GM18505 (cell line): ENCODE data around the gene TAT.

ENCODE experiments used
- ATAC-seq: cut with Tn5 transposase; IDR thresholded peaks from one replicate; pipeline ENCODE4 v1.9.1; 2021; ENCODE audit not compliant: unreplicated experiment
- POLR2A ChIP-seq: IDR thresholded peaks from 4 replicates; pipeline ENCODE4 v1.6.1; 2011; ENCODE audit warnings: borderline replicate concordance; ENCODE audit not compliant: insufficient read depth, insufficient read length; ENCODE audit errors: extremely low read depth

The TAT gene

DNA sequence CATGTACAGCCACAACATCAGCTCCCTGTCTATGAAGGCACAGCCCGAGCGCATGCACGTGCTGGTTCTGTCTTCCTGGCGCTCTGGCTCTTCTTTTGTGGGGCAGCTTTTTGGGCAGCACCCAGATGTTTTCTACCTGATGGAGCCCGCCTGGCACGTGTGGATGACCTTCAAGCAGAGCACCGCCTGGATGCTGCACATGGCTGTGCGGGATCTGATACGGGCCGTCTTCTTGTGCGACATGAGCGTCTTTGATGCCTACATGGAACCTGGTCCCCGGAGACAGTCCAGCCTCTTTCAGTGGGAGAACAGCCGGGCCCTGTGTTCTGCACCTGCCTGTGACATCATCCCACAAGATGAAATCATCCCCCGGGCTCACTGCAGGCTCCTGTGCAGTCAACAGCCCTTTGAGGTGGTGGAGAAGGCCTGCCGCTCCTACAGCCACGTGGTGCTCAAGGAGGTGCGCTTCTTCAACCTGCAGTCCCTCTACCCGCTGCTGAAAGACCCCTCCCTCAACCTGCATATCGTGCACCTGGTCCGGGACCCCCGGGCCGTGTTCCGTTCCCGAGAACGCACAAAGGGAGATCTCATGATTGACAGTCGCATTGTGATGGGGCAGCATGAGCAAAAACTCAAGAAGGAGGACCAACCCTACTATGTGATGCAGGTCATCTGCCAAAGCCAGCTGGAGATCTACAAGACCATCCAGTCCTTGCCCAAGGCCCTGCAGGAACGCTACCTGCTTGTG is 40.0 kb downstream of the TAT start:
- no peak for ATAC-seq
- TF ChIP-seq POLR2A = no peak

DNA sequence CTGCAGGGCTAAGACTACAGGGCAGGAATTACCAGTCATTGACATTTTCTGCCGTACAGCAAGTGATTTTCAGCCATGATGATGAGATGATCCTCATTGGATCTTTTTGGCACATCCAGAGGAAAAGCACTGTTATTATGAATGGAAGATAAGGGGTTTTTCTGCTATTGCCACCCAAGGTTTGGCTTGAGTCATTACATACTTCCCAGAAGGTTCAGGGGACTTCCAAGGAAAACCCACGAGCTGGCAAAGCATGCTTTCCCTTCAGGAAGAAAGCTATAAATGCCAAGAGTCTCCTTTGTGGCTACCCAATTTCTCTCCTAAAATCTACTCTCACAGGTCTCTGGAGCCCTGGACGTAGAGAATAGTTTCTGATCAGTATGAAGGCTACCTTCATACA is 44.5 kb downstream of the TAT start:
- no peak for ATAC-seq
- no peak for TF ChIP-seq POLR2A

DNA sequence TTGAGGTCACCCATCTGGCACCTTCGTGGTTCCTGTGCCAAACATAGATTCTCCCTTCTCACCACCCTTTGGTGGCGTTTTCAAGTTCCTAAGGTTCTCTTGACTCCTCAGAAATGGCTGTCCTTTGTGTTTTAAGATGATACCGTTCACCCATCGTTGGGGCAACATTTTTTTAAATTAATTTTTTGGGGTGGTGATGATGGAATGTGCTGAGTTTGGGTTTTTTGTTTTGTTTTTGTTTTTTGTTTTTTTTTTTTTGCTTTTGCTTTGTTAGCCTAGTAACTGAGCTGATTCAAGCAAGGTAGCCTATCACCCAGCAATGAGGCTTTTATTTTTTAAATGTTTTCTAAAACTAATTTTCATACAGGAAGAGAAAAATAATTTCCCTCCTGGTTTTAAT is 48.0 kb downstream of the TAT start:
- ATAC-seq = no peak

DNA sequence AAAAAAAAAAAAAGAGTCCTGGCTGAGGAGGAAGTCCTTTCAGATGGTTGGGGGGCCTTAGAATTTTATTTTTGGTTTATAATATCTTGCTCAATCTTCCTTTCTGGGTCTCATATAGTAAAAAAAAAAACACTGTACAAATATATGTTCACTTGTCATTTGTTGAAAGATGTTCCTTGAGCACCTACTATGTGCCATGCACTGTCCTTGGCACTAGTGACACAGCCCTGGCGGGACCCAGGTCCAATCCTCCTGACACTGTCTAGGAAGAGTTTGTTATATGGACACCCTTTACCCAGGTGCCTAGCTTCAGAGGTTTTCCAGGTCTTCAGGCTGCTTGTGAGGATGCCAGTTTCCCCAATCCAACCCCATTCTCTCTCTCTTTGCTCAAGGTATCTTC is 48.6 kb downstream of the TAT start:
- TF ChIP-seq POLR2A = no peak
- ATAC-seq = no peak

More for the DNA sequence above, 48.0 kb downstream of the TAT start:
- no peak for TF ChIP-seq POLR2A

DNA sequence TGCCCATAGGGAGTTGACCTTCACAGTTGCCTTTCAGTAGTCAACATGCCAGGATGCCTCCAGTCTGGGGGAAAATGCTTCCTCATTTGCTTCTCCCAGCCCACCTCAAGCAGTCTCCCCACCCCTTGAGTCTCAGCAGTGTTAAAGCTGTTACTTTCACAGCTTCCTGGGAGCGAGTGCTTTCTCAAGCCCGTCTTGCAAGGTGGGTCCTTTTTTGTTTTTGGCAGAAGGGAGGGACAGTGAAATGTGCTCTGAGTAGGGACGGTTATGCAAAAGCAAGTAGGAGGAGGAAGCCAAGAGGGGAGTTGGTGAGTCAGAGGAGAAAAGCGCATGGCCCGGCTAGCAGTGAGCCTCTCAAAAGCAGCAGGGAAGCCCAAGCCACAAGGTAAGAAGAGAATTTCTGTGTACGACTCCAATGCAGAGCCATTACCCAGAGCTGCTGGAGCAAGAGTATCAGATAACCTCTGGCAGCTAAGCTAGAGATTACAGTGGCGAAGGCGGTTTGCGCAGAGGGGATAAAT is 50.7 kb downstream of the TAT start, which contains the start of gene CHST4:
Gene CHST4, plus strand, starts transcription at position 316 of the 521 bp plus-strand sequence. CDS start 10,252 bp downstream, outside the sequence.
- TF ChIP-seq POLR2A = no peak
- no peak for ATAC-seq

DNA sequence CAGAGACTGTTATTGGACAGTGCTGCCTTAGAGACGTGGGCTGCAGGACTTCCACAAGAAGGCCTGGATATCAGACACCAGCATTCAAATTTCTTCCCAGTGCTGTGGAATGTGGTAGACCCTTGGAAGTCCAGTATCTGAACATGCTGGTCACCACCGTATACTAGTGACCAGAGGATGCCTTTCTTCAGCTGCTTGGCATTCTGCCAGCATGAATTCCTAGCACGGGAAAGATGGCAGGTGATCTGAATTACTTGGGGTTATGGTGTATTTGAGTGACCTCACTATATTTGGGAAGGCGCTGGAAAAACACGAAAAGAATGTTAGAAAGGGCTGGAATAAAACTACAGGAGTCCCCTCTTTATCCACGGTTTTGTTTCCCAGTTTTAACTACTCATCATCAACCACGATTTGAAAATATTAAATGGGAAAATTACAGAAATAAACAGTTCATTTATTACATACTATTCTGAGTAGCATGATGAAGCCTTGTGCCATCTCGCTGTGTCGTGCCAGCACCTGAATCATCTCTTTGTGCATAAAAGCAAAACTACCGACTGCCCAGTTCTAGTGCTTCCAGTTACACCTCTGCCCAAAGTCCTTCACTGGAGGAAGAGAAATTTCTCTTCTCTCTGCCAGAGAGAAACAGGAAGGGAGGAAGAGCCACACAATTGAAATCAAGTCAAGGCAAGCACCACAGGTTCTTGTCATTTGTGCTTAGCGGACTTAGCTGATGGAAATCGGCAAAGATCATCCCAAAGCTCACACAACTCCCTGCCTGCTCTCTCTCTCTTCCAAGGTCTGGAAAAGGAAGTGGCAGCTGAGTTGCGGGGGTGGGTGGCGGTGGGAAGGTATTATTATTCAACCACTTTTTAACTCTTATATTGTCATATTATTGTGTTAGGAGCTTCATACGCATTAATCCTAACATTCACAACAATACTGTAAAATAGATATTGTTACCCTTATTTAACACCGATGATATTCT is 52.0 kb downstream of the TAT start:
- TF ChIP-seq POLR2A = no peak
- ATAC-seq = no peak

DNA sequence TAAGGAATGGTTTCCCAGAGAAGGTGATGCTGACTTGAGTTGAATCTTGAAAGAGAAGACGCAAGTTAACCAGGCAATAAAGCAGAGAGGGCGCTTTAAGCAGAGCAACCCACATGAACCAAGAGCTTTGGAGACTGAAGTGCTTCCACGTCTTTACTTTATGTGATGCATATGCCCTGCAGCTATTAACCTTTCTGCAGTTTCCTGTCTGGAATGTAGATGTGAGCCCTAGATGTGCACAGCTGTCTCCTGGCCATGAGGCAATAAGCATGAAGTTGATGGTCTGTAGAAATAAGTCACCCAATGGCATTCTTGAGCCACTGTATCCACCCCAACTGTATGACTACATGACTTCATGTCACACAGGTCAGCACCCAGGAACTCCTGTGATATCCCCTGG is 56.3 kb downstream of the TAT start:
- TF ChIP-seq POLR2A = no peak
- ATAC-seq = no peak
